ENCODE data around the gene ATG16L1. TPM values are rescaled to one million over a fixed set of nuclear protein-coding genes. Genes with fewer than 3 reads are reported as not detected.

Gene ATG16L1
- total RNA-seq, 1 experiment from 2014 or later = 52.3 TPM

DNA sequence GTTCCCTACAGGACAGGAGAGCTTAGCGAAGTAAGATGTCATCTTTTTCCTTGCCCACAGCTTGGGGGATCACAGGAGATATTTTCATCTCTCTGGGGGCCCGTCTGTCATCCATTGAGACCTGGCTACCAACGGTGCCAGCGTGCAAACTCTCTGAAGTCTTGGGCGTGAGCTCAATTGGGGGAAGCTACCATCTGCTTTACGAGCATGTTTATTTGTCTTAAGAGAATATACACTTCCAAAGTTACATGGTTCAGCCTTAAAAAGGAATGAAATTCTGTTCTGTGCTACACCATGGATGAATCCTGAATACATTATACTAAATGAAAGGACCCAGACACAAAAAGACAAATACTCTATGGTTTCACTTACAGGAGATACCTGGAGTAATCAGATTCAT, 69.7 kb downstream of the ATG16L1 start:
- H3K9me3 ChIP-seq (ENCODE audit: control insufficient read depth, insufficient read depth, low read depth, low read length) = no peaks in the 10 kb centered on the region
- ChIA-PET POLR2A (interaction anchor here (0.6 kb wide), 1 partner anchor 501 kb away, joined by 6 read pairs; no protein-coding TSS in a partner anchor), CTCF (interaction anchor here (0.7 kb wide), 1 partner anchor 215 kb away, joined by 3 read pairs; no protein-coding TSS in a partner anchor)
- no peaks in the 10 kb centered on the region for H3K4me1 ChIP-seq (ENCODE audit: control insufficient read depth, insufficient read depth, low read length)
- no peak overlapping the region for H3K4me3 ChIP-seq (ENCODE audit: low read depth in 2 of 2, low read length in 2 of 2)
- no peaks in the 10 kb centered on the region for H3K36me3 ChIP-seq (ENCODE audit: control insufficient read depth, insufficient read depth, low read length)
- DNase-seq (ENCODE audit: low read depth, low spot score) (no peak), ATAC-seq (no peak)
- TF ChIP-seq TCF7L2 (IDR thresholded peaks at IDR 0.05; ENCODE audit: low read depth, low read length) = no peak
- TF ChIP-seq, protein P1, sequence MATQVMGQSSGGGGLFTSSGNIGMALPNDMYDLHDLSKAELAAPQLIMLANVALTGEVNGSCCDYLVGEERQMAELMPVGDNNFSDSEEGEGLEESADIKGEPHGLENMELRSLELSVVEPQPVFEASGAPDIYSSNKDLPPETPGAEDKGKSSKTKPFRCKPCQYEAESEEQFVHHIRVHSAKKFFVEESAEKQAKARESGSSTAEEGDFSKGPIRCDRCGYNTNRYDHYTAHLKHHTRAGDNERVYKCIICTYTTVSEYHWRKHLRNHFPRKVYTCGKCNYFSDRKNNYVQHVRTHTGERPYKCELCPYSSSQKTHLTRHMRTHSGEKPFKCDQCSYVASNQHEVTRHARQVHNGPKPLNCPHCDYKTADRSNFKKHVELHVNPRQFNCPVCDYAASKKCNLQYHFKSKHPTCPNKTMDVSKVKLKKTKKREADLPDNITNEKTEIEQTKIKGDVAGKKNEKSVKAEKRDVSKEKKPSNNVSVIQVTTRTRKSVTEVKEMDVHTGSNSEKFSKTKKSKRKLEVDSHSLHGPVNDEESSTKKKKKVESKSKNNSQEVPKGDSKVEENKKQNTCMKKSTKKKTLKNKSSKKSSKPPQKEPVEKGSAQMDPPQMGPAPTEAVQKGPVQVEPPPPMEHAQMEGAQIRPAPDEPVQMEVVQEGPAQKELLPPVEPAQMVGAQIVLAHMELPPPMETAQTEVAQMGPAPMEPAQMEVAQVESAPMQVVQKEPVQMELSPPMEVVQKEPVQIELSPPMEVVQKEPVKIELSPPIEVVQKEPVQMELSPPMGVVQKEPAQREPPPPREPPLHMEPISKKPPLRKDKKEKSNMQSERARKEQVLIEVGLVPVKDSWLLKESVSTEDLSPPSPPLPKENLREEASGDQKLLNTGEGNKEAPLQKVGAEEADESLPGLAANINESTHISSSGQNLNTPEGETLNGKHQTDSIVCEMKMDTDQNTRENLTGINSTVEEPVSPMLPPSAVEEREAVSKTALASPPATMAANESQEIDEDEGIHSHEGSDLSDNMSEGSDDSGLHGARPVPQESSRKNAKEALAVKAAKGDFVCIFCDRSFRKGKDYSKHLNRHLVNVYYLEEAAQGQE (IDR thresholded peaks at IDR 0.05; ENCODE audit: insufficient read depth in 1 of 2, low read depth in 2 of 2, low read length in 1 of 2) = no peak
- TF ChIP-seq, protein P2, sequence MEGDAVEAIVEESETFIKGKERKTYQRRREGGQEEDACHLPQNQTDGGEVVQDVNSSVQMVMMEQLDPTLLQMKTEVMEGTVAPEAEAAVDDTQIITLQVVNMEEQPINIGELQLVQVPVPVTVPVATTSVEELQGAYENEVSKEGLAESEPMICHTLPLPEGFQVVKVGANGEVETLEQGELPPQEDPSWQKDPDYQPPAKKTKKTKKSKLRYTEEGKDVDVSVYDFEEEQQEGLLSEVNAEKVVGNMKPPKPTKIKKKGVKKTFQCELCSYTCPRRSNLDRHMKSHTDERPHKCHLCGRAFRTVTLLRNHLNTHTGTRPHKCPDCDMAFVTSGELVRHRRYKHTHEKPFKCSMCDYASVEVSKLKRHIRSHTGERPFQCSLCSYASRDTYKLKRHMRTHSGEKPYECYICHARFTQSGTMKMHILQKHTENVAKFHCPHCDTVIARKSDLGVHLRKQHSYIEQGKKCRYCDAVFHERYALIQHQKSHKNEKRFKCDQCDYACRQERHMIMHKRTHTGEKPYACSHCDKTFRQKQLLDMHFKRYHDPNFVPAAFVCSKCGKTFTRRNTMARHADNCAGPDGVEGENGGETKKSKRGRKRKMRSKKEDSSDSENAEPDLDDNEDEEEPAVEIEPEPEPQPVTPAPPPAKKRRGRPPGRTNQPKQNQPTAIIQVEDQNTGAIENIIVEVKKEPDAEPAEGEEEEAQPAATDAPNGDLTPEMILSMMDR (IDR thresholded peaks at IDR 0.05) = no peak
- no peak for TF ChIP-seq POLR2AphosphoS5 (IDR thresholded peaks at IDR 0.05; ENCODE audit: low read depth, low read length)
- no peak for TF ChIP-seq SIN3A (IDR thresholded peaks at IDR 0.05; ENCODE audit: borderline replicate concordance, insufficient read depth, low read depth, low read length)
- no TSS peak for BruUV-seq (replicated peaks)
- in situ Hi-C loops (cut with HindIII; ENCODE audit: low pct_unique_long_range_greater_than_20kb, low sequenced_read_pairs) = no loop called here
- H3K27ac ChIP-seq (ENCODE audit: low read length) = no peak overlapping the region
- intact Hi-C loops (cut with micrococcal nuclease; ENCODE audit: unreplicated experiment) = no loop called here
- H3K27me3 ChIP-seq (ENCODE audit: control insufficient read depth, insufficient read depth, low read length) = no peaks in the 10 kb centered on the region

DNA sequence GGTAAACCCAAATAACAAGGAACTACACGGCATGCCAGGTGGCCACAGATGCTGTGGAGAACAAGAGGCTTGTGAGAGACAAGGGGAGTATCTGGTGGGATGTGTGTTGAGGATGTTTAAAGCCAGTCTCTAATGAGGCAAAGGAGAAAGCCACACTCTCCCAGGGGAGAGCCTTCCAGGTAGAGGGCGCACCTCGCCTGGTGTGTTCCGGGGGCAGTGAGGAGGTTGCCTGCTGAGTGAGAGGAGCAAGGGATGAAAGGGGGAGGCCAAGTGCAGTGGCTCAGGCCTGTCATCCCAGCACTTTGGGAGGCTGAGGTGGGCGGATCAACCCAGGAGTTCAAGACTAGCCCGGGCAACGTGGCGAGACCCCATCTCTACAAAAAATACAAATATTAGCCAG, 72.4 kb downstream of the ATG16L1 start:
- Histone ChIP-seq H3K27me3 (ENCODE audit: control insufficient read depth, insufficient read depth, low read length) (no peaks in the 10 kb centered on the region), H3K4me1 (ENCODE audit: control insufficient read depth, insufficient read depth, low read length) (no peaks in the 10 kb centered on the region), H3K27ac (ENCODE audit: low read length) (no peak overlapping the region), H3K4me3 (ENCODE audit: low read depth in 2 of 2, low read length in 2 of 2) (no peak overlapping the region), H3K9me3 (ENCODE audit: control insufficient read depth, insufficient read depth, low read depth, low read length) (no peaks in the 10 kb centered on the region), H3K36me3 (ENCODE audit: control insufficient read depth, insufficient read depth, low read length) (no peaks in the 10 kb centered on the region)
- in situ Hi-C loops (cut with HindIII; ENCODE audit: low pct_unique_long_range_greater_than_20kb, low sequenced_read_pairs) = no loop called here
- DNase-seq (ENCODE audit: low read depth, low spot score) = no peak
- ChIA-PET CTCF (no interaction called here), POLR2A (no interaction called here)
- no peak for ATAC-seq
- intact Hi-C loops (cut with micrococcal nuclease; ENCODE audit: unreplicated experiment) = no loop called here
- TF ChIP-seq SIN3A (IDR thresholded peaks at IDR 0.05; ENCODE audit: borderline replicate concordance, insufficient read depth, low read depth, low read length) = no peak
- TF ChIP-seq, protein P1 (IDR thresholded peaks at IDR 0.05; ENCODE audit: insufficient read depth in 1 of 2, low read depth in 2 of 2, low read length in 1 of 2) = no peak
- no peak for TF ChIP-seq TCF7L2 (IDR thresholded peaks at IDR 0.05; ENCODE audit: low read depth, low read length)
- TF ChIP-seq POLR2AphosphoS5 (IDR thresholded peaks at IDR 0.05; ENCODE audit: low read depth, low read length) = no peak
- TF ChIP-seq, protein P2 (IDR thresholded peaks at IDR 0.05) = no peak
- no TSS peak for BruUV-seq (replicated peaks)
